ENCODE measurements around the gene EIF5A2.
"Not testable (repeated sequence)": the region's sequence is repeated elsewhere in the genome, so short reads cannot be mapped to it uniquely, and the experiment has no call there.

Gene EIF5A2

GRCh38 chr3:170896333-170896732 is 12.1 kb downstream of the EIF5A2 start:
- DNase-seq, result not testable (repeated sequence)

GRCh38 chr3:170893895-170894294 is 14.5 kb downstream of the EIF5A2 start:
- no peak for DNase-seq

GRCh38 chr3:170889630-170890029 is 18.8 kb downstream of the EIF5A2 start:
- DNase-seq, result no peak

GRCh38 chr3:170889132-170889531 is 19.3 kb downstream of the EIF5A2 start:
- DNase-seq, result no peak

GRCh38 chr3:170884109-170884930 is 24.1 kb downstream of the EIF5A2 start:
- DNase-seq, result not testable (repeated sequence)

- DNase-seq, result not testable (repeated sequence)
Observed at GRCh38 chr3:170878688-170879087, 29.7 kb downstream of the EIF5A2 start.

- not testable (repeated sequence) for DNase-seq
Observed at GRCh38 chr3:170877311-170877710, 31.1 kb downstream of the EIF5A2 start.

- DNase-seq, result no peak
Observed at GRCh38 chr3:170876537-170876936, 31.9 kb downstream of the EIF5A2 start.

GRCh38 chr3:170869645-170870593 is 38.5 kb downstream of the EIF5A2 start, which contains the start of gene RPL22L1:
TSS of gene RPL22L1 (minus strand) at chr3:170870195. CDS start at chr3:170870167, 28 bp downstream.
- DNase-seq, result no peak

- DNase-seq, result no peak
Observed at GRCh38 chr3:170869239-170869590, 39.2 kb downstream of the EIF5A2 start.

GRCh38 chr3:170868577-170869238 is 39.7 kb downstream of the EIF5A2 start:
- no peak for DNase-seq

GRCh38 chr3:170867143-170867937 is 41.1 kb downstream of the EIF5A2 start:
- no peak for DNase-seq

- no peak for DNase-seq
Observed at GRCh38 chr3:170866499-170866898, 41.9 kb downstream of the EIF5A2 start.

GRCh38 chr3:170865209-170866094 is 43.0 kb downstream of the EIF5A2 start:
- DNase-seq, result no peak

GRCh38 chr3:170864525-170865208 is 43.8 kb downstream of the EIF5A2 start:
- DNase-seq, result no peak

- DNase-seq, result no peak
Observed at GRCh38 chr3:170863816-170864215, 44.6 kb downstream of the EIF5A2 start.

GRCh38 chr3:170862618-170863374 is 45.6 kb downstream of the EIF5A2 start:
- no peak for DNase-seq

GRCh38 chr3:170858599-170858998 is 49.8 kb downstream of the EIF5A2 start:
- no peak for DNase-seq

GRCh38 chr3:170852324-170852723 is 56.1 kb downstream of the EIF5A2 start:
- DNase-seq, result no peak

All from NCI-H2081 treated with DMSO at 0.1 percent for 48 hours (cell line).